ENCODE measurements around the gene CACNA2D1.

The CACNA2D1 gene

DNA sequence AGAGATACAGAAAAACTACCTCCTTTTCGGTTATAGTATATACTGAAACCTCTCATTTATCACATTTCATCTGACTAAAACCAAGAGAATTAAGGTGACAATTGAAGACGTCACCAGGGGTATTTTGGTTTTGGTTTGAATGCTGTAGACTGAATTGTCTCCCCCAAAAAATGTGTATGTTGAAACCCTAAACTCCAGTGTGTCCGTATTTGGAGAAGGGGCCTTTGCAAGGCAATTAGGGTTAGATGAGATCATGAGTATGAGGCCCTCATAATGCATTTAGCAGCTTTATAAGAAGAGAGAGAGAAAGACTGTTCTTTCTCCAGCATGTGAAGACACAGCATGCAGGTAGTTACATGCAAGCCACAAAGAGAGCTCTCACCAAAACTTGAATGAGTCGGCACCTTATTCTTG, 59.5 kb downstream of the CACNA2D1 start:
- H3K4me3 ChIP-seq (ENCODE audit: insufficient read depth in 1 of 2, low read depth in 1 of 2, low read length in 2 of 2), result no peak overlapping the region
- no peak overlapping the region for H3K23ac ChIP-seq (ENCODE audit: low read length in 2 of 2)
- H3K9ac ChIP-seq (ENCODE audit: low read length), result no peak overlapping the region
- H2BK12ac ChIP-seq (ENCODE audit: low read length in 2 of 2), result no peak overlapping the region
- H2BK120ac ChIP-seq (ENCODE audit: low read depth, low read length), result no peak overlapping the region
- no peak overlapping the region for H2AK5ac ChIP-seq (ENCODE audit: low read length, severe bottlenecking)
- no peak overlapping the region for H3K4me2 ChIP-seq (ENCODE audit: low read length, poor library complexity, severe bottlenecking)
- 98% methylated on average over 3 of the region's 4 CpGs for WGBS
- H3K36me3 ChIP-seq (ENCODE audit: control insufficient read depth in 1 of 2, insufficient read depth in 2 of 2, low read depth in 1 of 2, low read length in 2 of 2), result no peaks in the 10 kb centered on the region
- no peak overlapping the region for H3K4ac ChIP-seq (ENCODE audit: low read depth in 1 of 2, low read length in 2 of 2)
- H3K18ac ChIP-seq (ENCODE audit: low read depth in 1 of 2, low read length in 2 of 2), result no peak overlapping the region
- H3K79me1 ChIP-seq (replicated peaks; ENCODE audit: low read length, poor library complexity, severe bottlenecking), result peaks cover 5% of the 10 kb centered on the region
- H2BK15ac ChIP-seq (ENCODE audit: low read depth, poor library complexity, severe bottlenecking), result no peak overlapping the region
- H4K8ac ChIP-seq (ENCODE audit: low read length), result no peak overlapping the region
- no peak overlapping the region for H2BK5ac ChIP-seq (ENCODE audit: low read depth, low read length, poor library complexity, severe bottlenecking)
- no peak overlapping the region for H3K27ac ChIP-seq (ENCODE audit: low read length, poor library complexity, severe bottlenecking)
- H2AFZ ChIP-seq (ENCODE audit: low read depth, low read length), result no peak overlapping the region
- no peak for DNase-seq
- no peaks in the 10 kb centered on the region for H3K9me3 ChIP-seq (ENCODE audit: control insufficient read depth, low read length)
- H3K4me1 ChIP-seq (ENCODE audit: control insufficient read depth, insufficient read depth, low read depth, low read length), result no peaks in the 10 kb centered on the region
- H3K14ac ChIP-seq (ENCODE audit: low read length in 2 of 2), result no peak overlapping the region
- H3K27me3 ChIP-seq (ENCODE audit: control insufficient read depth in 1 of 2, insufficient read depth in 1 of 2, low read length in 2 of 2), result no peaks in the 10 kb centered on the region
- no peak overlapping the region for H4K91ac ChIP-seq (ENCODE audit: low read length)

DNA sequence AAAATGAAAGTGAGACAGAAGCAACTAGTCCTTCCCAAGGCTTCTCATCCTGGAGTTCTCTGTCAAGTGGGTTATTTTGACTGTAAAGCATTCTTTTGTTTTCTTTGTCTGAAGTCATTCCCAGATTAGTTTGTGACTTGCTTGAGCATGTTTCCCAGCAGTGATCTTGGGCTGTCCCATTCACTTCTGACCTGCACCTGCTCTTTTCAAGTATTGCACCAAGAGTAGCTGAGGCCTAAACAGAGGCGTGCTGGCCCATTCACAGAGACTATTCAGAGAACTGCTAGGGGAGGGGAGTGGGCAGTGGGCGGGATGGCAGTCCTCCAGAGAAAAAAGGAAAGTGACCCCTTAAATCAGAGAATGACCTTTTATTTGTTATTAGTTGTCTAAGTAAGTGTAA, 61.3 kb downstream of the CACNA2D1 start:
- H2AFZ ChIP-seq (ENCODE audit: low read depth, low read length), result no peak overlapping the region

GRCh38 chr7:82376739-82377138, 66.8 kb downstream of the CACNA2D1 start:
- Histone ChIP-seq H3K9ac (ENCODE audit: low read length) (no peak overlapping the region), H4K91ac (ENCODE audit: low read length) (no peak overlapping the region), H3K36me3 (ENCODE audit: control insufficient read depth in 1 of 2, insufficient read depth in 2 of 2, low read depth in 1 of 2, low read length in 2 of 2) (no peaks in the 10 kb centered on the region), H3K79me1 (replicated peaks; ENCODE audit: low read length, poor library complexity, severe bottlenecking) (peaks cover 4% of the 10 kb centered on the region), H3K27me3 (ENCODE audit: control insufficient read depth in 1 of 2, insufficient read depth in 1 of 2, low read length in 2 of 2) (no peaks in the 10 kb centered on the region), H2AK5ac (ENCODE audit: low read length, severe bottlenecking) (no peak overlapping the region), H3K4me3 (ENCODE audit: insufficient read depth in 1 of 2, low read depth in 1 of 2, low read length in 2 of 2) (no peak overlapping the region), H3K9me3 (ENCODE audit: control insufficient read depth, low read length) (no peaks in the 10 kb centered on the region), H3K27ac (ENCODE audit: low read length, poor library complexity, severe bottlenecking) (no peak overlapping the region), H2BK15ac (ENCODE audit: low read depth, poor library complexity, severe bottlenecking) (no peak overlapping the region), H2BK120ac (ENCODE audit: low read depth, low read length) (no peak overlapping the region), H2BK12ac (ENCODE audit: low read length in 2 of 2) (no peak overlapping the region), H4K8ac (ENCODE audit: low read length) (no peak overlapping the region), H3K4me2 (ENCODE audit: low read length, poor library complexity, severe bottlenecking) (no peak overlapping the region), H3K14ac (ENCODE audit: low read length in 2 of 2) (no peak overlapping the region), H3K18ac (ENCODE audit: low read depth in 1 of 2, low read length in 2 of 2) (no peak overlapping the region), H3K23ac (ENCODE audit: low read length in 2 of 2) (no peak overlapping the region), H2BK5ac (ENCODE audit: low read depth, low read length, poor library complexity, severe bottlenecking) (no peak overlapping the region), H3K4ac (ENCODE audit: low read depth in 1 of 2, low read length in 2 of 2) (no peak overlapping the region), H2AFZ (ENCODE audit: low read depth, low read length) (no peak overlapping the region), H3K4me1 (ENCODE audit: control insufficient read depth, insufficient read depth, low read depth, low read length) (no peaks in the 10 kb centered on the region)
- 93% methylated on average over 2 of the region's 2 CpGs for WGBS
- no peak for DNase-seq

More for the DNA sequence above, 61.3 kb downstream of the CACNA2D1 start:
- no peak overlapping the region for H3K4ac ChIP-seq (ENCODE audit: low read depth in 1 of 2, low read length in 2 of 2)
- H2BK12ac ChIP-seq (ENCODE audit: low read length in 2 of 2), result no peak overlapping the region
- H3K79me1 ChIP-seq (replicated peaks; ENCODE audit: low read length, poor library complexity, severe bottlenecking), result peaks cover 3% of the 10 kb centered on the region
- no peaks in the 10 kb centered on the region for H3K4me1 ChIP-seq (ENCODE audit: control insufficient read depth, insufficient read depth, low read depth, low read length)
- no peaks in the 10 kb centered on the region for H3K36me3 ChIP-seq (ENCODE audit: control insufficient read depth in 1 of 2, insufficient read depth in 2 of 2, low read depth in 1 of 2, low read length in 2 of 2)
- no peak overlapping the region for H2BK15ac ChIP-seq (ENCODE audit: low read depth, poor library complexity, severe bottlenecking)
- no peak overlapping the region for H3K27ac ChIP-seq (ENCODE audit: low read length, poor library complexity, severe bottlenecking)
- H3K18ac ChIP-seq (ENCODE audit: low read depth in 1 of 2, low read length in 2 of 2), result no peak overlapping the region
- no peak overlapping the region for H3K9ac ChIP-seq (ENCODE audit: low read length)
- no peak overlapping the region for H4K8ac ChIP-seq (ENCODE audit: low read length)
- no peak overlapping the region for H4K91ac ChIP-seq (ENCODE audit: low read length)
- no peak overlapping the region for H3K4me2 ChIP-seq (ENCODE audit: low read length, poor library complexity, severe bottlenecking)
- no peak overlapping the region for H2BK120ac ChIP-seq (ENCODE audit: low read depth, low read length)
- no peak overlapping the region for H2BK5ac ChIP-seq (ENCODE audit: low read depth, low read length, poor library complexity, severe bottlenecking)
- H3K27me3 ChIP-seq (ENCODE audit: control insufficient read depth in 1 of 2, insufficient read depth in 1 of 2, low read length in 2 of 2), result no peaks in the 10 kb centered on the region
- no peak overlapping the region for H2AK5ac ChIP-seq (ENCODE audit: low read length, severe bottlenecking)
- no peak for DNase-seq
- no peaks in the 10 kb centered on the region for H3K9me3 ChIP-seq (ENCODE audit: control insufficient read depth, low read length)
- H3K4me3 ChIP-seq (ENCODE audit: insufficient read depth in 1 of 2, low read depth in 1 of 2, low read length in 2 of 2), result no peak overlapping the region
- WGBS, result 66% methylated on average over 2 of the region's 2 CpGs
- H3K14ac ChIP-seq (ENCODE audit: low read length in 2 of 2), result no peak overlapping the region
- H3K23ac ChIP-seq (ENCODE audit: low read length in 2 of 2), result no peak overlapping the region

- no peaks in the 10 kb centered on the region for H3K9me3 ChIP-seq (ENCODE audit: control insufficient read depth, low read length)
- H3K27ac ChIP-seq (ENCODE audit: low read length, poor library complexity, severe bottlenecking), result no peak overlapping the region
- H3K18ac ChIP-seq (ENCODE audit: low read depth in 1 of 2, low read length in 2 of 2), result no peak overlapping the region
- DNase-seq, result no peak
- H3K14ac ChIP-seq (ENCODE audit: low read length in 2 of 2), result no peak overlapping the region
- H3K23ac ChIP-seq (ENCODE audit: low read length in 2 of 2), result no peak overlapping the region
- WGBS, result 82% methylated on average over 1 of the region's 3 CpGs
- H3K4me3 ChIP-seq (ENCODE audit: insufficient read depth in 1 of 2, low read depth in 1 of 2, low read length in 2 of 2), result no peak overlapping the region
- H3K4me2 ChIP-seq (ENCODE audit: low read length, poor library complexity, severe bottlenecking), result no peak overlapping the region
- no peak overlapping the region for H2BK120ac ChIP-seq (ENCODE audit: low read depth, low read length)
- H3K4me1 ChIP-seq (ENCODE audit: control insufficient read depth, insufficient read depth, low read depth, low read length), result no peaks in the 10 kb centered on the region
- H4K91ac ChIP-seq (ENCODE audit: low read length), result no peak overlapping the region
- H3K4ac ChIP-seq (ENCODE audit: low read depth in 1 of 2, low read length in 2 of 2), result no peak overlapping the region
- H2AK5ac ChIP-seq (ENCODE audit: low read length, severe bottlenecking), result no peak overlapping the region
- no peak overlapping the region for H2BK5ac ChIP-seq (ENCODE audit: low read depth, low read length, poor library complexity, severe bottlenecking)
- no peak overlapping the region for H4K8ac ChIP-seq (ENCODE audit: low read length)
- no peaks in the 10 kb centered on the region for H3K36me3 ChIP-seq (ENCODE audit: control insufficient read depth in 1 of 2, insufficient read depth in 2 of 2, low read depth in 1 of 2, low read length in 2 of 2)
- H3K79me1 ChIP-seq (replicated peaks; ENCODE audit: low read length, poor library complexity, severe bottlenecking), result peaks cover 3% of the 10 kb centered on the region
- no peak overlapping the region for H2BK12ac ChIP-seq (ENCODE audit: low read length in 2 of 2)
- no peak overlapping the region for H2AFZ ChIP-seq (ENCODE audit: low read depth, low read length)
- H3K9ac ChIP-seq (ENCODE audit: low read length), result no peak overlapping the region
- no peak overlapping the region for H2BK15ac ChIP-seq (ENCODE audit: low read depth, poor library complexity, severe bottlenecking)
- no peaks in the 10 kb centered on the region for H3K27me3 ChIP-seq (ENCODE audit: control insufficient read depth in 1 of 2, insufficient read depth in 1 of 2, low read length in 2 of 2)
Observed at GRCh38 chr7:82375713-82376112, 67.9 kb downstream of the CACNA2D1 start.
